PC-3 (cell line): ENCODE data around the gene TNFAIP6. TPM values are rescaled to one million over a fixed set of nuclear protein-coding genes. Genes with fewer than 3 reads are reported as not detected.
A peak's percentile ranks its signal among the peaks of the same experiment; 100 is the strongest.

Experiments
- ATAC-seq: fragments of 200-7000 bp; cut with Tn5 transposase; 2 replicates; pipeline ENCODE4 v1.9.1; 2020; ENCODE audit warnings: mild to moderate bottlenecking, moderate library complexity
- BruUV-seq: library from RNA; stranded (reverse); fragments of 400-500 nt; replicated peaks from 2 replicates; lab custom pipeline; 2021; lab: Mats Ljungman, UMichigan
- CTCF ChIA-PET: fragments of 300-600 bp; sonication (Branson Sonifier 250); formaldehyde crosslinking; loops from one replicate; lab custom pipeline; 2022; ENCODE audit warnings: antibody characterized with exemption; lab: Charles Lee
- POLR2A ChIA-PET: fragments of 300-600 bp; sonication (Branson Sonifier 250); formaldehyde crosslinking; loops from one replicate; lab custom pipeline; 2022; ENCODE audit warnings: antibody characterized with exemption; ENCODE audit not compliant: unreplicated experiment; lab: Charles Lee
- DNase-seq: peaks from one replicate; pipeline ENCODE4 v3.0.0-alpha.2; 2015
- H2AFZ ChIP-seq: fragments of 300-600 bp; sonication (generic); 2 replicates; pipeline ENCODE4 v1.6.0; 2016; ENCODE audit warnings: antibody characterized with exemption, low read length
- H3F3A ChIP-seq: fragments of 300-600 bp; sonication (generic); one replicate; pipeline ENCODE4 v1.6.0; 2017; ENCODE audit warnings: antibody characterized with exemption, low read length, control low read depth, mild to moderate bottlenecking; ENCODE audit not compliant: unreplicated experiment
- H3K27ac ChIP-seq: fragments of 300-600 bp; sonication (generic); 2 replicates; pipeline ENCODE4 v1.5.1; 2016; ENCODE audit warnings: mild to moderate bottlenecking, low read length
- H3K27me3 ChIP-seq: fragments of 300-600 bp; sonication (generic); 2 replicates; pipeline ENCODE4 v1.6.1; 2016; ENCODE audit warnings: low read length, mixed read lengths
- H3K36me3 ChIP-seq: fragments of 300-600 bp; sonication (generic); 2 replicates; pipeline ENCODE4 v1.6.1; 2016; ENCODE audit warnings: low read depth, mixed run types, low read length, mixed read lengths
- H3K4me1 ChIP-seq: fragments of 300-600 bp; sonication (generic); 2 replicates; pipeline ENCODE4 v1.5.1; 2016; ENCODE audit warnings: low read length; ENCODE audit not compliant: insufficient read depth
- H3K4me2 ChIP-seq: fragments of 300-600 bp; sonication (generic); 2 replicates; pipeline ENCODE4 v1.6.0; 2016; ENCODE audit warnings: low read length
- H3K4me3 ChIP-seq: fragments of 300-600 bp; sonication (generic); 2 replicates; pipeline ENCODE4 v1.5.1; 2016; ENCODE audit warnings: mild to moderate bottlenecking, low read length, mixed read lengths
- H3K79me2 ChIP-seq: fragments of 300-600 bp; sonication (generic); 2 replicates; pipeline ENCODE4 v1.6.1; 2017; ENCODE audit warnings: low read length, mixed read lengths
- H3K9ac ChIP-seq: fragments of 300-600 bp; sonication (generic); 2 replicates; pipeline ENCODE4 v1.6.0; 2016; ENCODE audit warnings: mild to moderate bottlenecking, low read length
- H3K9me2 ChIP-seq: fragments of 300-600 bp; sonication (generic); replicated peaks from 2 replicates; pipeline ENCODE4 v1.6.1; 2016; ENCODE audit warnings: mixed run types, low read length, mixed read lengths
- H3K9me3 ChIP-seq: fragments of 300-600 bp; sonication (generic); 2 replicates; pipeline ENCODE4 v1.6.1; 2016; ENCODE audit warnings: low read length, mixed read lengths
- H4K20me1 ChIP-seq: fragments of 300-600 bp; sonication (generic); 2 replicates; pipeline ENCODE4 v1.6.1; 2016; ENCODE audit warnings: low read length, mixed read lengths
- EZH2 ChIP-seq: fragments of 300-600 bp; sonication (generic); IDR thresholded peaks from one replicate; pipeline ENCODE4 v1.6.1; 2017; ENCODE audit warnings: antibody characterized with exemption, mild to moderate bottlenecking, low read length; ENCODE audit not compliant: unreplicated experiment
- EZH2phosphoT487 ChIP-seq: fragments of 300-600 bp; sonication (generic); IDR thresholded peaks from 2 replicates; pipeline ENCODE4 v1.6.1; 2018; ENCODE audit warnings: mild to moderate bottlenecking, antibody characterized with exemption, low read length, borderline replicate concordance
- intact Hi-C: fragments of 100-400 bp; cut with micrococcal nuclease; formaldehyde crosslinking; loops from 2 replicates; pipeline ENCODE4 v1.9.0; 2023
- total RNA-seq: library from RNA; depleted of rRNA; stranded (reverse); fragments of >200 nt; gene quantifications from 2 replicates; pipeline ENCODE4 v1.2.3, GENCODE V29; 2014
- TF ChIP-seq, protein P1 (sequence below): fragments of 300-600 bp; sonication (generic); conservative IDR thresholded peaks from 2 replicates; pipeline ENCODE4 v1.5.1; 2017; ENCODE audit warnings: antibody characterized with exemption, low read depth, mild to moderate bottlenecking, low read length

Gene TNFAIP6
- total RNA-seq, 1 experiment from 2014 or later: not detected

GRCh38 chr2:151367571-151367970, 10.2 kb downstream of the TNFAIP6 start:
- POLR2A ChIA-PET: interaction anchor here (0.6 kb wide), 1 partner anchor 77 kb away, joined by 19 read pairs; no protein-coding TSS in a partner anchor

GRCh38 chr2:151374436-151374835, 17.0 kb downstream of the TNFAIP6 start:
- intact Hi-C loops: no loop called here
- peaks cover 10% of the 10 kb centered on the region for H3K4me1 ChIP-seq
- TF ChIP-seq EZH2 (no peak), EZH2phosphoT487 (no peak)
- TF ChIP-seq, protein P1, sequence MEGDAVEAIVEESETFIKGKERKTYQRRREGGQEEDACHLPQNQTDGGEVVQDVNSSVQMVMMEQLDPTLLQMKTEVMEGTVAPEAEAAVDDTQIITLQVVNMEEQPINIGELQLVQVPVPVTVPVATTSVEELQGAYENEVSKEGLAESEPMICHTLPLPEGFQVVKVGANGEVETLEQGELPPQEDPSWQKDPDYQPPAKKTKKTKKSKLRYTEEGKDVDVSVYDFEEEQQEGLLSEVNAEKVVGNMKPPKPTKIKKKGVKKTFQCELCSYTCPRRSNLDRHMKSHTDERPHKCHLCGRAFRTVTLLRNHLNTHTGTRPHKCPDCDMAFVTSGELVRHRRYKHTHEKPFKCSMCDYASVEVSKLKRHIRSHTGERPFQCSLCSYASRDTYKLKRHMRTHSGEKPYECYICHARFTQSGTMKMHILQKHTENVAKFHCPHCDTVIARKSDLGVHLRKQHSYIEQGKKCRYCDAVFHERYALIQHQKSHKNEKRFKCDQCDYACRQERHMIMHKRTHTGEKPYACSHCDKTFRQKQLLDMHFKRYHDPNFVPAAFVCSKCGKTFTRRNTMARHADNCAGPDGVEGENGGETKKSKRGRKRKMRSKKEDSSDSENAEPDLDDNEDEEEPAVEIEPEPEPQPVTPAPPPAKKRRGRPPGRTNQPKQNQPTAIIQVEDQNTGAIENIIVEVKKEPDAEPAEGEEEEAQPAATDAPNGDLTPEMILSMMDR: no peak
- no peak overlapping the region for H3K4me3 ChIP-seq
- no peaks in the 10 kb centered on the region for H3K79me2 ChIP-seq
- no peaks in the 10 kb centered on the region for H3K27me3 ChIP-seq
- ChIA-PET CTCF (no interaction called here), POLR2A (no interaction called here)
- DNase-seq (peak; percentile 74), ATAC-seq (peak; percentile 84)
- no peaks in the 10 kb centered on the region for H3F3A ChIP-seq
- no peaks in the 10 kb centered on the region for H3K9me3 ChIP-seq
- no peak overlapping the region for H2AFZ ChIP-seq
- H3K4me2 ChIP-seq: peak overlapping the region; percentile 15
- no peak overlapping the region for H3K9ac ChIP-seq
- no TSS peak for BruUV-seq
- H3K27ac ChIP-seq: no peak overlapping the region
- no peaks in the 10 kb centered on the region for H3K36me3 ChIP-seq
- H3K9me2 ChIP-seq: no peaks in the 10 kb centered on the region
- no peaks in the 10 kb centered on the region for H4K20me1 ChIP-seq

More at GRCh38 chr2:151367571-151367970, 10.2 kb downstream of the TNFAIP6 start:
- Histone ChIP-seq H3F3A (no peaks in the 10 kb centered on the region), H3K36me3 (no peaks in the 10 kb centered on the region), H3K79me2 (no peaks in the 10 kb centered on the region), H3K4me1 (no peaks in the 10 kb centered on the region), H3K27ac (no peak overlapping the region), H4K20me1 (no peaks in the 10 kb centered on the region), H3K9me2 (no peaks in the 10 kb centered on the region), H3K9me3 (no peaks in the 10 kb centered on the region), H3K27me3 (no peaks in the 10 kb centered on the region), H2AFZ (no peak overlapping the region), H3K4me2 (no peak overlapping the region), H3K9ac (no peak overlapping the region), H3K4me3 (no peak overlapping the region)
- intact Hi-C loops: no loop called here
- CTCF ChIA-PET: no interaction called here
- no peak for ATAC-seq
- no peak for TF ChIP-seq EZH2phosphoT487
- TF ChIP-seq, protein P1: no peak
- no peak for TF ChIP-seq EZH2
- BruUV-seq: no TSS peak
- no peak for DNase-seq

DNA sequence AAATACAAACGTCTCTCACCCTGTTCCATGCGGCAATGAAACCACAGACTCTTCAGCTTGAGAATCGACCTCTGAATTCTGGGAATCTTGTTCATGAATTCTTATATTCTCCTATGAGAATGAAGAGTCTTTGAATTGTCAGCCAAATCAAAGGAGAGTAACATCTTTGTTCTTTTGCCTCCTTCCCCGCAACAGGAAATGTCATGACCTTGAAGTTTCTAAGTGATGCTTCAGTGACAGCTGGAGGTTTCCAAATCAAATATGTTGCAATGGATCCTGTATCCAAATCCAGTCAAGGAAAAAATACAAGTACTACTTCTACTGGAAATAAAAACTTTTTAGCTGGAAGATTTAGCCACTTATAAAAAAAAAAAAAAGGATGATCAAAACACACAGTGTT, 21.8 kb downstream of the TNFAIP6 start:
- H4K20me1 ChIP-seq: no peaks in the 10 kb centered on the region
- no peaks in the 10 kb centered on the region for H3K9me3 ChIP-seq
- no peak overlapping the region for H3K4me3 ChIP-seq
- no peak for ATAC-seq
- no peaks in the 10 kb centered on the region for H3K27me3 ChIP-seq
- no peak overlapping the region for H3K27ac ChIP-seq
- no peak overlapping the region for H2AFZ ChIP-seq
- no TSS peak for BruUV-seq
- H3K79me2 ChIP-seq: no peaks in the 10 kb centered on the region
- no peaks in the 10 kb centered on the region for H3K9me2 ChIP-seq
- TF ChIP-seq EZH2phosphoT487 (no peak), EZH2 (no peak)
- TF ChIP-seq, protein P1: no peak
- no peaks in the 10 kb centered on the region for H3F3A ChIP-seq
- peaks cover 6% of the 10 kb centered on the region for H3K4me1 ChIP-seq
- no peak for DNase-seq
- no peaks in the 10 kb centered on the region for H3K36me3 ChIP-seq
- ChIA-PET POLR2A (no interaction called here), CTCF (no interaction called here)
- no peak overlapping the region for H3K9ac ChIP-seq
- intact Hi-C loops: no loop called here
- no peak overlapping the region for H3K4me2 ChIP-seq
